Effector memory CD4-positive, alpha-beta T cell (primary cell): ENCODE measurements around the gene KRT72.

ENCODE experiments used
- DNase-seq, 3 donors: peaks; one replicate each; pipeline ENCODE4 v3.0.0-alpha.2; 2020
- H3K27ac ChIP-seq: 2 replicates; pipeline ENCODE4 v1.7.0; 2013; ENCODE audit warnings: mild to moderate bottlenecking, low read length, moderate library complexity; ENCODE audit not compliant: insufficient read depth, poor library complexity, severe bottlenecking
- H3K27me3 ChIP-seq: replicated peaks from 2 replicates; pipeline ENCODE4 v1.7.0; 2013; ENCODE audit warnings: mild to moderate bottlenecking, low read length; ENCODE audit not compliant: insufficient read depth, control insufficient read depth, poor library complexity, severe bottlenecking
- H3K36me3 ChIP-seq: 2 replicates; pipeline ENCODE4 v1.7.0; 2013; ENCODE audit warnings: mild to moderate bottlenecking, low read length, moderate library complexity; ENCODE audit not compliant: control insufficient read depth, insufficient read depth
- H3K4me1 ChIP-seq: 2 replicates; pipeline ENCODE4 v1.7.0; 2013; ENCODE audit warnings: low read length, mild to moderate bottlenecking; ENCODE audit not compliant: control insufficient read depth, insufficient read depth, poor library complexity, severe bottlenecking
- H3K4me3 ChIP-seq: 2 replicates; pipeline ENCODE4 v1.7.0; 2013; ENCODE audit warnings: low read length, low read depth, mild to moderate bottlenecking; ENCODE audit not compliant: insufficient read depth, poor library complexity, severe bottlenecking
- H3K9me3 ChIP-seq: 2 replicates; pipeline ENCODE4 v1.7.0; 2013; ENCODE audit warnings: mild to moderate bottlenecking, low read length, moderate library complexity; ENCODE audit not compliant: control insufficient read depth

KRT72 gene

GRCh38 chr12:52608826-52609630, 7.8 kb upstream of the KRT72 start:
- H3K4me3 ChIP-seq: no peak overlapping the region
- DNase-seq: no peak
- no peak overlapping the region for H3K27ac ChIP-seq
- peaks cover 11% of the 10 kb centered on the region for H3K4me1 ChIP-seq
- no peaks in the 10 kb centered on the region for H3K27me3 ChIP-seq
- H3K9me3 ChIP-seq: no peaks in the 10 kb centered on the region
- H3K36me3 ChIP-seq: no peaks in the 10 kb centered on the region

DNA sequence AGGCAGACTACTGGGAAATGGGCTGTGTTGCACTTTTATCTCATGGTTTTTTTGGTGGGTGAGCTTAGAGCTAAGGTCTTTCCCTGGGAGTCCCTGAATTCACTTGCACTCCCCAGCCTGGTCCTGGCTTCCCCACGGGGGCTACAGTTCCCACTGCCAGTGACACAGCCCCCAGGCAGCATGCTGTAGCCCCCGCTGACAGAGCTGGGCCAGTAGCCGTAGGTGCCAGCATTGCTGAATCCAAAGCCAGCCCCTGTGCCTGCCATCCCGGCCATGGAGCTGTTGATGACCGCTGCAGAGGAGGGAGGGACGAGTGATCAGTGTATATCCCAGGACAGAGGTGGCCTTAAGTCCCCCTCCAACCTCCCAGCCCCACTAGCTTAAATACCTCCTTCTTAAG, 6.9 kb upstream of the KRT72 start:
- H3K9me3 ChIP-seq: no peaks in the 10 kb centered on the region
- H3K27me3 ChIP-seq: no peaks in the 10 kb centered on the region
- H3K27ac ChIP-seq: no peak overlapping the region
- H3K4me3 ChIP-seq: no peak overlapping the region
- peaks cover 11% of the 10 kb centered on the region for H3K4me1 ChIP-seq
- DNase-seq: no peak
- no peaks in the 10 kb centered on the region for H3K36me3 ChIP-seq

DNA sequence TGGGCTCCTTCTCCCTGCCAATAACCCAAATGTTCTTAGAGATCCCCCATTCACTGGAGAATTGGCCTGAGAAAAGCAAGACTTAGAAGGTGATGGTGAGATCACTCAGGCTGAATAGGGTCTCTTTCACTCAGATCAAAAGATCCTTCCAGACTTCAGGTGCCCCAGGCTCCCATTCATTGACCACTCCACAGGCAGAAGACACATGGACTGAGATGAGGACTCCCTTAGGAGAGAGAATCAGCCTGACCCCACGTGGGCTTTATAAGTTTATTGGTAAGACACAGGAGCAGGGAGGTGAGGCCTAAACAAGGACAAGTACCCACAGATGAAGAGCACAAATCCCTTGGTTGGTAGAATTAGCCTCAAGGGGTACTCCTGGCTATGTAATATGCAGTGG, 6.1 kb upstream of the KRT72 start:
- H3K27ac ChIP-seq: no peak overlapping the region
- H3K9me3 ChIP-seq: no peaks in the 10 kb centered on the region
- DNase-seq: no peak
- H3K4me3 ChIP-seq: no peak overlapping the region
- no peaks in the 10 kb centered on the region for H3K36me3 ChIP-seq
- H3K27me3 ChIP-seq: no peaks in the 10 kb centered on the region
- peaks cover 11% of the 10 kb centered on the region for H3K4me1 ChIP-seq

GRCh38 chr12:52606581-52607218, 5.4 kb upstream of the KRT72 start:
- no peaks in the 10 kb centered on the region for H3K9me3 ChIP-seq
- no peaks in the 10 kb centered on the region for H3K36me3 ChIP-seq
- DNase-seq: no peak
- H3K27ac ChIP-seq: no peak overlapping the region
- peaks cover 11% of the 10 kb centered on the region for H3K4me1 ChIP-seq
- no peak overlapping the region for H3K4me3 ChIP-seq
- H3K27me3 ChIP-seq: no peaks in the 10 kb centered on the region

- no peak overlapping the region for H3K4me3 ChIP-seq
- no peaks in the 10 kb centered on the region for H3K36me3 ChIP-seq
- DNase-seq: no peak
- no peaks in the 10 kb centered on the region for H3K9me3 ChIP-seq
- H3K4me1 ChIP-seq: peaks cover 11% of the 10 kb centered on the region
- no peaks in the 10 kb centered on the region for H3K27me3 ChIP-seq
- no peak overlapping the region for H3K27ac ChIP-seq
Measured at GRCh38 chr12:52606096-52606495, 4.8 kb upstream of the KRT72 start.

- Histone ChIP-seq H3K36me3 (no peaks in the 10 kb centered on the region), H3K9me3 (no peaks in the 10 kb centered on the region), H3K27ac (no peak overlapping the region), H3K27me3 (no peaks in the 10 kb centered on the region), H3K4me3 (no peak overlapping the region), H3K4me1 (peaks cover 11% of the 10 kb centered on the region)
- DNase-seq: no peak
Measured at GRCh38 chr12:52605542-52605941, 4.3 kb upstream of the KRT72 start.

DNA sequence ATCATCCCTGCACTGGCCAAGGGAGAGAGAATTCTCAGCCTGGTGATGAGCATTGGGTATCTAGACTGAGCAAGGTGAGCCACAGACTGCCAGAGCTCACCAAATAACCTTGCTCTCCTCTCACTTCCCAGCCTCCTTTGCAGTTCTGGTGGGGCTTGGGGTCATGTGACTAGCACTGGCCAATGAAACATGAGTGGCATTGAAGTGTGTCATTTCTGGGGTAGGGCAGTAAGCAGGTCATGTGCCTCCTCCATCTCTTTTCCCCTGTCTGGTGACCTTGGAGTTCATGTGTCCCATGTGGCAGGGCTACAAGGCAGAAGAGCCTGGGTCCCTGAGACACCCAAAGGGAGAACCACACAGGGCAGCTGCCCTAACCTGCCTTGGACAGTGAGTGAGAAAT, 3.6 kb upstream of the KRT72 start:
- H3K4me1 ChIP-seq: peaks cover 11% of the 10 kb centered on the region
- no peaks in the 10 kb centered on the region for H3K9me3 ChIP-seq
- DNase-seq: no peak
- H3K4me3 ChIP-seq: no peak overlapping the region
- no peak overlapping the region for H3K27ac ChIP-seq
- no peaks in the 10 kb centered on the region for H3K27me3 ChIP-seq
- no peaks in the 10 kb centered on the region for H3K36me3 ChIP-seq

GRCh38 chr12:52603314-52603713, 2.1 kb upstream of the KRT72 start:
- no peak for DNase-seq
- no peaks in the 10 kb centered on the region for H3K36me3 ChIP-seq
- H3K27ac ChIP-seq: no peak overlapping the region
- H3K4me3 ChIP-seq: no peak overlapping the region
- H3K4me1 ChIP-seq: peaks cover under 1% of the 10 kb centered on the region
- H3K9me3 ChIP-seq: no peaks in the 10 kb centered on the region
- H3K27me3 ChIP-seq: no peaks in the 10 kb centered on the region

GRCh38 chr12:52602552-52602951, 1.3 kb upstream of the KRT72 start:
- Histone ChIP-seq H3K27ac (no peak overlapping the region), H3K36me3 (no peaks in the 10 kb centered on the region), H3K27me3 (no peaks in the 10 kb centered on the region), H3K4me3 (no peak overlapping the region), H3K9me3 (no peaks in the 10 kb centered on the region), H3K4me1 (no peaks in the 10 kb centered on the region)
- DNase-seq: no peak

DNA sequence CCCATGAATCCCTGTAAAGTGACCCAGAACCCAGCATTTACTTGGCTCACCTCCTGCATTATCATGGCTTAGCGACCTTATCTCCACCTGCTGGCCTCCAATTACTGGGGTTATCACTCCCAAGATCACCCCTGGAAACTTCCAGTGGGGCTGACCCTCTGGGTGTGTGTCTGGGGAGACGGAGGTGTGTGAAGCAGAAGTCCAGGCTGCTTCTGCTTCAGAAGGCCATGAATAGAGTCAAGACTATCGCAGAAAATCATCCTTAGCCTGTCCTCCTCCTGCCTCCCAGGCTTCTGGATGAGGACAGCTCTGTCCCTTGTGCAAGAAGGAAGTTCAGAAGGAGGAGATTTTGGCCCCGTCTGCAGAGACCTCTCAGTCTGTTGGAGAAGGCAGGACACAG, 408 bp upstream of the KRT72 start:
- Histone ChIP-seq H3K36me3 (no peaks in the 10 kb centered on the region), H3K4me3 (no peak overlapping the region), H3K27ac (no peak overlapping the region), H3K4me1 (no peaks in the 10 kb centered on the region), H3K27me3 (no peaks in the 10 kb centered on the region), H3K9me3 (no peaks in the 10 kb centered on the region)
- no peak for DNase-seq
